Natural killer cell (primary cell): ENCODE data around the gene RAD23B. TPM values are rescaled to one million over a fixed set of nuclear protein-coding genes. Genes with fewer than 3 reads are reported as not detected.

Source experiments
- ATAC-seq, 3 donors: fragments of 150-1000 bp in 2 of 3; fragments of 200-7000 bp in 1 of 3; cut with Tn5 transposase; 1 replicate in 1 of 3; 2 replicates in 2 of 3; pipeline ENCODE4 v1.10.0; 2021; ENCODE audit warnings: mild to moderate bottlenecking in 2 of 3, moderate library complexity in 2 of 3
- DNase-seq, 2 donors: peaks; one replicate each; pipeline versions ENCODE4 v3.0.0 to v3.0.0-alpha.2; 2013 to 2021; ENCODE audit warnings: mixed read lengths in 1 of 2
- H3K27ac ChIP-seq: one replicate; pipeline ENCODE4 v1.5.1; 2013; ENCODE audit warnings: mild to moderate bottlenecking, low read length
- H3K27me3 ChIP-seq: one replicate; pipeline ENCODE4 v1.6.1; 2013; ENCODE audit warnings: low read length; ENCODE audit not compliant: control insufficient read depth, insufficient read depth
- H3K36me3 ChIP-seq: one replicate; pipeline ENCODE4 v1.6.1; 2013; ENCODE audit warnings: low read length; ENCODE audit not compliant: control insufficient read depth, insufficient read depth
- H3K4me1 ChIP-seq: one replicate; pipeline ENCODE4 v1.6.1; 2013; ENCODE audit warnings: low read length; ENCODE audit not compliant: control insufficient read depth, insufficient read depth
- H3K4me3 ChIP-seq: one replicate; pipeline ENCODE4 v1.5.1; 2013; ENCODE audit warnings: low read length
- H3K9me3 ChIP-seq: one replicate; pipeline ENCODE4 v1.6.1; 2013; ENCODE audit warnings: low read length; ENCODE audit not compliant: control insufficient read depth, insufficient read depth
- H3K27ac Mint-ChIP-seq, 2 donors: one replicate each; pipeline ENCODE4 v1.8.0; 2022; ENCODE audit warnings: mild to moderate bottlenecking in 2 of 2, mixed read lengths in 2 of 2, moderate library complexity in 1 of 2
- H3K27me3 Mint-ChIP-seq, 2 donors: one replicate each; pipeline ENCODE4 v1.8.0; 2022; ENCODE audit warnings: low read depth in 2 of 2, mixed read lengths in 2 of 2
- H3K36me3 Mint-ChIP-seq: one replicate; pipeline ENCODE4 v1.8.0; 2022; ENCODE audit warnings: mixed read lengths
- H3K4me1 Mint-ChIP-seq, 2 donors: one replicate each; pipeline ENCODE4 v1.8.0; 2022; ENCODE audit warnings: mixed read lengths in 2 of 2
- H3K4me3 Mint-ChIP-seq: one replicate; pipeline ENCODE4 v1.8.0; 2022; ENCODE audit warnings: mild to moderate bottlenecking, moderate library complexity, mixed read lengths
- H3K9me3 Mint-ChIP-seq, 2 donors: one replicate each; pipeline ENCODE4 v1.8.0; 2022; ENCODE audit warnings: mixed read lengths in 2 of 2
- CTCF ChIP-seq: fragments of 200-600 bp; IDR thresholded peaks from one replicate; pipeline ENCODE4 v1.8.0; 2022; ENCODE audit warnings: antibody characterized with exemption
- WGBS: methylation state at CpG from one replicate; pipeline ENCODE4 v1.1.7; 2013; ENCODE audit warnings: missing lambda C conversion rate; ENCODE audit not compliant: insufficient coverage; 5-methylcytosine and 5-hydroxymethylcytosine counted together
- intact Hi-C: fragments of 100-400 bp; cut with micrococcal nuclease; formaldehyde crosslinking; loops from one replicate; pipeline ENCODE4 v1.14.2; 2022
- total RNA-seq, 4 donors: library from RNA; stranded (reverse); fragments of 120-200 nt in 1 of 4; gene quantifications; one replicate each; pipeline versions ENCODE4 v1.2.3 to v1.2.4, GENCODE V29; 2013 to 2022

RAD23B gene
- total RNA-seq, 3 donors from 2014 or later (not counting 1 experiment from before 2014, with no cell fraction given): 85.6 to 101 (median 92.6) TPM

GRCh38 chr9:107336718-107337360 is 53.8 kb downstream of the RAD23B start:
- no peak for TF ChIP-seq CTCF
- 77% methylated on average over 6 of the region's 6 CpGs for WGBS
- intact Hi-C loops: no loop called here

DNA sequence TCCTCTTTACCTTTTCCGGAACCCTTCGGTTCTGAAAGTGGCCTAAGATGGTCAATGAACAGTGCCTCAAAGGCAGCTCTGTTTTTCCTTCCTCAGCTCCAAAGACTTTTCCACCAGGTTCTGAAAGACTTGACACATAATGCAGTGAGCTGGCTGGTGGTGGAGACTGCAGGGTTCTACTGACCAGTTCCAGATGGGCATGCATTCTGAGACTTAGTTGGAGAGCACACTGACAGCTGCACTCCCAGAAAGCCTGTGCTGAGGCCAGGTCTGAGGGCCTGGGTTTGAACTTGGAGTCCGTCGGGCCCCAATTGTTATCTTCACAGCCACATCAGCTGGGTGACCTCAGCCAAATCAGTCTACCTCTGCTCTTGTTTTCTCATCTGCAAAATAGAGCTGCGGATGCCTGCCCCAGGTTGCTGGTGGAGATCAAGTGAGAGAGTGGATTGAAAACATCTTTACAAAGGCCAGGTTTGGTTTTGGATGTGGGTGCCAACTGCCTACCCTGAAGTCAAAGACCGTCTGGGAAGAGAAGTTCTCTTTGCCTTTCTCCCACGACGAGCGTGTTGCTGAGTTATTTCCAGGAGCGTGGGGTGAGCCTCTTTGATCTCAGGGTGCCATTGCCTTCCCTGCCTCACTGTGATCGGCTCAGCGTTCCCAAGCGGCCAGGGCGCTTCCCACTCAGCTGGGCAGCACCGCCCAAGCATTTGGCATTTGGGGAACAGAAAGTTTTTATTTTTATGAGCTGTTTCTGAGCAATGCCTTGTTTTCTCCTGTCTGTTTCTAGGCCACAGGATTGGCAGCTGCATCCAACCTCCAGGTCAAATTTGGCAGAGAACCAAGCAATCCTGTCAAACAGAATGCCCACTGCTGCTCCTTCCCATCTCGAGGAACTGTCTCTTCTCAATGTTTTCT is 54.9 kb downstream of the RAD23B start:
- Histone ChIP-seq H3K27ac (no peak overlapping the region), H3K9me3 (no peaks in the 10 kb centered on the region), H3K4me3 (no peak overlapping the region), H3K36me3 (peaks cover 15% of the 10 kb centered on the region), H3K27me3 (no peaks in the 10 kb centered on the region), H3K4me1 (peaks cover 4% of the 10 kb centered on the region)
- intact Hi-C loops: no loop called here
- Mint-ChIP-seq H3K4me3 (no peak overlapping the region), H3K4me1 (peaks cover 8 to 21% of the 10 kb centered on the region in 2 donors), H3K27ac (peak overlapping the region; percentile 64), H3K36me3 (peaks cover 10% of the 10 kb centered on the region), H3K9me3 (no peaks in the 10 kb centered on the region), H3K27me3 (no peaks in the 10 kb centered on the region)
- DNase-seq (no peak), ATAC-seq (no peak)
- no peak for TF ChIP-seq CTCF
- WGBS: 91% methylated on average over 16 of the region's 16 CpGs

More at GRCh38 chr9:107336718-107337360, 53.8 kb downstream of the RAD23B start:
- Histone ChIP-seq H3K27ac (no peak overlapping the region), H3K4me1 (peaks cover 4% of the 10 kb centered on the region), H3K4me3 (no peak overlapping the region), H3K9me3 (no peaks in the 10 kb centered on the region), H3K27me3 (no peaks in the 10 kb centered on the region), H3K36me3 (peaks cover 26% of the 10 kb centered on the region)
- H3K4me1 Mint-ChIP-seq: peaks cover 10 to 23% of the 10 kb centered on the region in 2 donors
- peaks cover 13% of the 10 kb centered on the region for H3K36me3 Mint-ChIP-seq
- peak overlapping the region; percentile 48 to 64 for H3K27ac Mint-ChIP-seq
- ATAC-seq (no peak), DNase-seq (no peak)
- H3K9me3 Mint-ChIP-seq: no peaks in the 10 kb centered on the region
- no peak overlapping the region for H3K4me3 Mint-ChIP-seq
- no peaks in the 10 kb centered on the region for H3K27me3 Mint-ChIP-seq

DNA sequence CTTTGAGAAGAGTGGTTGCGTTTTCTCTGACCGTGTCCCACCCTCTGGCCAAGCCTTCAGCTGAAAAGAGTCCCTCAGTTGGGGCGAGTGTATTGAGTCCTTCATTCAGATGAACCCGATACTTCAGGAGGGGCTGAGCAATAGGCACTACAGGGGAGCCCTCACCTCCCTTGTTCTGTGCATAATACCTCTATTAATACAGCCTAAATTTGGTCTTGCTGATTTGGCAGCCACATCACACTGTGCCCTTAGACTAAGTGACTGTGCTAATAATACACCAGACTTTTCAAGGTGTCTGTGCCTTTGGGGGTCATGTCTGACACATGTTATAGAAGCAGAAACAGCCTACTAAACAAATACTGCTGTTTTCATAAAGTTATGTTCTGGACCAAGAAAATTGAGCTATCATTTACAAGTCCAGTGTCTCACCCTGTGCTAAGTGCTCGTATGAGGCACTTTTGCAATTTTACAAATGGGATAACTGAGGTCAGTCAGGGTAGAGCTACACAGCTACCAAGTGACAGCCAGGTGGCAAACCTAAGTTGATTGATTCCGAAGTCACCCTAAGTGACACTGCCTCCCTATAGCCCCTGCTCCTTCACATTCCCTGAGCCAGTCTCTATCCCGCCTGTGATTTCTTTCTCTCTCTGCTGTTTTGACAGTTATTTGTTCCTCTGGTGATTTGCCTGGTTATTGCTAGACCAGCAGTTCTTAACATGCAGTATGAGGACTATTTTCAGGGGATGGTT is 56.0 kb downstream of the RAD23B start:
- Histone ChIP-seq H3K27ac (no peak overlapping the region), H3K9me3 (no peaks in the 10 kb centered on the region), H3K4me3 (no peak overlapping the region), H3K27me3 (no peaks in the 10 kb centered on the region), H3K4me1 (peaks cover 4% of the 10 kb centered on the region), H3K36me3 (peaks cover 4% of the 10 kb centered on the region)
- H3K27me3 Mint-ChIP-seq: no peaks in the 10 kb centered on the region
- TF ChIP-seq CTCF: no peak
- no peak for DNase-seq
- ATAC-seq: no peak
- no peaks in the 10 kb centered on the region for H3K9me3 Mint-ChIP-seq
- intact Hi-C loops: no loop called here
- WGBS: 94% methylated on average over 7 of the region's 7 CpGs
- no peak overlapping the region for H3K4me3 Mint-ChIP-seq
- no peaks in the 10 kb centered on the region for H3K36me3 Mint-ChIP-seq
- peaks cover 5 to 18% of the 10 kb centered on the region in 2 donors for H3K4me1 Mint-ChIP-seq
- H3K27ac Mint-ChIP-seq: peak overlapping the region; percentile 52 to 64
